Nephron (organoid): Measurements from ENCODE around the gene SLC25A25.

Experiments
- H3K27ac Mint-ChIP-seq, 3 experiments: 2 replicates each; pipeline ENCODE4 v1.8.0; 2020; ENCODE audit warnings: mixed read lengths in 3 of 3, mild to moderate bottlenecking in 2 of 3, moderate library complexity in 1 of 3
- H3K27me3 Mint-ChIP-seq: 2 replicates; pipeline ENCODE4 v1.8.0; 2021; ENCODE audit warnings: low read depth, mild to moderate bottlenecking, moderate library complexity, mixed read lengths
- H3K36me3 Mint-ChIP-seq: 2 replicates; pipeline ENCODE4 v1.8.0; 2020; ENCODE audit warnings: low read depth, mixed read lengths
- H3K4me1 Mint-ChIP-seq: 2 replicates; pipeline ENCODE4 v1.8.0; 2020; ENCODE audit warnings: mixed read lengths
- H3K4me3 Mint-ChIP-seq, 3 experiments: 2 replicates each; pipeline ENCODE4 v1.8.0; 2020; ENCODE audit warnings: mild to moderate bottlenecking in 3 of 3, mixed read lengths in 3 of 3, moderate library complexity in 2 of 3
- H3K9me3 Mint-ChIP-seq: 2 replicates; pipeline ENCODE4 v1.8.0; 2020; ENCODE audit warnings: mixed read lengths
- CTCF ChIP-seq, 3 experiments: fragments of 200-600 bp; sonication (generic); IDR thresholded peaks; one replicate each; pipeline ENCODE4 v1.5.0; 2021; ENCODE audit warnings: antibody characterized with exemption in 3 of 3; ENCODE audit not compliant: unreplicated experiment in 3 of 3

Gene SLC25A25

GRCh38 chr9:128096616-128097536 is 28.8 kb downstream of the SLC25A25 start:
- peak overlapping the region; percentile 43 to 99 (median 87) for H3K27ac Mint-ChIP-seq
- TF ChIP-seq CTCF (IDR thresholded peaks at IDR 0.05; ENCODE audit: unreplicated experiment in 3 of 3) = no peak
- H3K4me1 Mint-ChIP-seq = peaks cover 77% of the 10 kb centered on the region
- H3K4me3 Mint-ChIP-seq = peak overlapping the region in 1 of 3 experiments; percentile 3
- peaks cover 6% of the 10 kb centered on the region for H3K36me3 Mint-ChIP-seq
- no peaks in the 10 kb centered on the region for H3K9me3 Mint-ChIP-seq
- H3K27me3 Mint-ChIP-seq = no peaks in the 10 kb centered on the region

DNA sequence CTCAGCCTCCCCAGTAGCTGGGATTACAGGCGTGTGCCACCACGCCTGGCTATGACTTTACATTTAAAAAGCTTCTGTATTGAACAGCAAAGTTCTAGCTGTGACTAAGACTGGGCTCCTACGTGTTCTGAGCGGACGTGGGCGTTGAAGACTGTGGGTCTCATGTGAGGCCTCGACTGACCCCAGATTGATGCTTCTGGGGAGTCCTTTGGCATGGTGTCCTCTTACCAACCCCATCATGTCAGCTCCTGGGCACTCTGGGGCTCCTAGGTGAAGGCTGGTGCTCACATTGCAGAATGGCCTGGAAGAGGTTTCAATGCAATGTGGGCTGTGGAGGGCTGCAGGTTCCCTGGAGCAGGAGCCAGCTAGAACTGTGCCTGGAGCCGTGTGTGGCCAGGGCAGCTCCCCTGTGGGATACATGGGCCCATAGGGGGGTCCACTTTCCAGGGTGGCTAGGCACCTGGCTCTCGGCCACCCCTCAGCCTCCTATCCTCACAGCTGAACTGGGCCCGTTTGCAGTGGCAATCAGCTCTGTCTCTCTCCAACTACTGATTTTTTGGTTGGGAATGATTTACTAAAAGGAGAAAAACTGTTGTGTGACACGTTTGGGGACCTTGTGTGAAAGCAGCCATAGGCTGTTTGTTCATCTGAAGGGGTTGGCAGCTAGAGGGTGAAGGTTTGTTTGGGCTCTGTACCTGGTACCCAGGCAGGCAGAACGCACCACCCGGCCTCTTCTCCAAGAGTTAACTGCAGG is 29.7 kb downstream of the SLC25A25 start:
- H3K4me3 Mint-ChIP-seq = peak overlapping the region; percentile 86 to 91 (median 88)
- peak overlapping the region; percentile 98 to 99 (median 99) for H3K27ac Mint-ChIP-seq
- H3K27me3 Mint-ChIP-seq = no peaks in the 10 kb centered on the region
- H3K4me1 Mint-ChIP-seq = peaks cover 77% of the 10 kb centered on the region
- H3K36me3 Mint-ChIP-seq = peaks cover 14% of the 10 kb centered on the region
- no peaks in the 10 kb centered on the region for H3K9me3 Mint-ChIP-seq
- TF ChIP-seq CTCF (IDR thresholded peaks at IDR 0.05; ENCODE audit: unreplicated experiment in 3 of 3) = no peak

GRCh38 chr9:128098297-128099230 is 30.5 kb downstream of the SLC25A25 start:
- H3K9me3 Mint-ChIP-seq = no peaks in the 10 kb centered on the region
- TF ChIP-seq CTCF (IDR thresholded peaks at IDR 0.05; ENCODE audit: unreplicated experiment in 3 of 3) = no peak
- H3K4me1 Mint-ChIP-seq = peaks cover 77% of the 10 kb centered on the region
- no peaks in the 10 kb centered on the region for H3K27me3 Mint-ChIP-seq
- H3K27ac Mint-ChIP-seq = peak overlapping the region; percentile 98 to 99 (median 99)
- H3K36me3 Mint-ChIP-seq = peaks cover 22% of the 10 kb centered on the region
- peak overlapping the region; percentile 86 to 91 (median 88) for H3K4me3 Mint-ChIP-seq

- peak overlapping the region; percentile 98 to 99 (median 99) for H3K27ac Mint-ChIP-seq
- H3K9me3 Mint-ChIP-seq = no peaks in the 10 kb centered on the region
- no peaks in the 10 kb centered on the region for H3K27me3 Mint-ChIP-seq
- H3K4me3 Mint-ChIP-seq = peak overlapping the region; percentile 86 to 91 (median 88)
- TF ChIP-seq CTCF (IDR thresholded peaks at IDR 0.05; ENCODE audit: unreplicated experiment in 3 of 3) = no peak
- peaks cover 25% of the 10 kb centered on the region for H3K36me3 Mint-ChIP-seq
- H3K4me1 Mint-ChIP-seq = peaks cover 79% of the 10 kb centered on the region
These were observed 31.3 kb downstream of the SLC25A25 start for GRCh38 chr9:128099231-128099931.

DNA sequence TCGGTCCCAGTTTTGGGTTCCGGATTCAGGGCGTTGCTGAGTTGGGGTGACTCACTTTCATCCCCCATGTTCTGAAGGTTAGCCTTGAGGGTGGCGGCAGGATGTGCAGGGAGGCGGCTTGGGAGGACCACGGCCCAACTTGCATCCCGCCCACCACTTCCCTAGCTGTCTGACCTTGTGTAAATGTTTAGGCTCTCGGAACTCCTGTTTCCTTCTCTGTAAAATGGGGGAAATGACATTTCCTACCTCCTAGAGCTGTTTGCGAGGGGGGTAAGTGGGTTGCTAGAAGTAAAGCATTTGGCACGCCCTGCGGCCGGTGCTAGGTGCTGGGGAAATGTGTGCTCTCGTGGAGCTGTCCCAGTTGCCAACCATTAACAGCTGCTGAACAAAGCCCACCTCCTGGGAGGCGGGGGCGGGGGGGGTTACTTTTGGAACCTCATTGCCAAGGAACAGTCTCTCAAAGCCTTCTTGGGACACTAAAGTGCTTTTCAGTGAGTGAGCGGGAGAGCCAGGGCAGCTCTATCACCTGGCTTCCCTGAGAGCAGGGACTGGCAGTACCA is 32.0 kb downstream of the SLC25A25 start:
- Mint-ChIP-seq H3K36me3 (peaks cover 25% of the 10 kb centered on the region), H3K9me3 (no peaks in the 10 kb centered on the region), H3K4me3 (peak overlapping the region; percentile 56 to 91 (median 86)), H3K27me3 (no peaks in the 10 kb centered on the region), H3K4me1 (peaks cover 77% of the 10 kb centered on the region), H3K27ac (peak overlapping the region; percentile 98 to 99 (median 99))
- TF ChIP-seq CTCF (IDR thresholded peaks at IDR 0.05; ENCODE audit: unreplicated experiment in 3 of 3) = no peak
